GM23338 (cell line): ENCODE measurements around the gene ZNF566. TPM values are rescaled to one million over a fixed set of nuclear protein-coding genes. Genes with fewer than 3 reads are reported as not detected.

ENCODE experiments used
- ATAC-seq: fragments of 200-7000 bp; cut with Tn5 transposase; 3 replicates; pipeline ENCODE4 v1.9.1; 2020
- DNase-seq: peaks from one replicate; pipeline ENCODE4 v3.0.0-alpha.2; 2015; ENCODE audit warnings: low spot score
- H2AFZ ChIP-seq: fragments of 200-600 bp; sonication (generic); 2 replicates; pipeline ENCODE4 v1.8.0; 2016; ENCODE audit warnings: antibody characterized with exemption, mild to moderate bottlenecking, moderate library complexity
- H3F3A ChIP-seq: fragments of 200-600 bp; sonication (generic); replicated peaks from 2 replicates; pipeline ENCODE4 v1.8.0; 2017; ENCODE audit warnings: antibody characterized with exemption, mixed run types, low read depth
- H3K27ac ChIP-seq: fragments of 200-600 bp; sonication (generic); 2 replicates; pipeline ENCODE4 v1.6.1; 2016; ENCODE audit warnings: low read depth
- H3K27me3 ChIP-seq: fragments of 200-600 bp; sonication (generic); 2 replicates; pipeline ENCODE4 v1.8.0; 2016; ENCODE audit warnings: mild to moderate bottlenecking, mixed run types, moderate library complexity; ENCODE audit not compliant: insufficient read depth
- H3K36me3 ChIP-seq: fragments of 200-600 bp; sonication (generic); 2 replicates; pipeline ENCODE4 v1.8.0; 2016; ENCODE audit warnings: mild to moderate bottlenecking; ENCODE audit not compliant: insufficient read depth
- H3K4me1 ChIP-seq: fragments of 200-600 bp; sonication (generic); 2 replicates; pipeline ENCODE4 v1.8.0; 2016; ENCODE audit warnings: mild to moderate bottlenecking, moderate library complexity; ENCODE audit not compliant: insufficient read depth
- H3K4me2 ChIP-seq: fragments of 200-600 bp; sonication (generic); 2 replicates; pipeline ENCODE4 v1.7.1; 2017; ENCODE audit warnings: mixed run types
- H3K4me3 ChIP-seq: fragments of 200-600 bp; sonication (generic); 2 replicates; pipeline ENCODE4 v1.6.1; 2016; ENCODE audit warnings: mixed run types
- H3K79me2 ChIP-seq: fragments of 200-600 bp; sonication (generic); replicated peaks from 2 replicates; pipeline ENCODE4 v1.8.0; 2017; ENCODE audit warnings: mild to moderate bottlenecking; ENCODE audit not compliant: insufficient read depth
- H3K9me2 ChIP-seq: fragments of 200-600 bp; sonication (generic); 2 replicates; pipeline ENCODE4 v1.8.0; 2017; ENCODE audit not compliant: insufficient read depth
- H4K20me1 ChIP-seq: fragments of 200-600 bp; sonication (generic); replicated peaks from 2 replicates; pipeline ENCODE4 v1.8.0; 2017; ENCODE audit warnings: mild to moderate bottlenecking; ENCODE audit not compliant: insufficient read depth
- H3K27ac Mint-ChIP-seq: 2 replicates; pipeline ENCODE4 v1.8.0; 2020; ENCODE audit warnings: inconsistent platforms, mild to moderate bottlenecking, moderate library complexity, mixed read lengths
- H3K27me3 Mint-ChIP-seq: 3 replicates; pipeline ENCODE4 v1.8.0; 2022; ENCODE audit warnings: low read depth, mild to moderate bottlenecking, moderate library complexity, mixed read lengths, inconsistent platforms; ENCODE audit not compliant: insufficient read depth, poor library complexity
- H3K36me3 Mint-ChIP-seq: 3 replicates; pipeline ENCODE4 v1.8.0; 2021; ENCODE audit warnings: low read depth, mild to moderate bottlenecking, inconsistent platforms, moderate library complexity, mixed read lengths
- H3K4me1 Mint-ChIP-seq: 3 replicates; pipeline ENCODE4 v1.8.0; 2020; ENCODE audit warnings: mild to moderate bottlenecking, inconsistent platforms, mixed read lengths
- H3K4me3 Mint-ChIP-seq: 3 replicates; pipeline ENCODE4 v1.8.0; 2021; ENCODE audit warnings: moderate library complexity, mild to moderate bottlenecking, inconsistent platforms, mixed read lengths
- H3K9me3 Mint-ChIP-seq: 3 replicates; pipeline ENCODE4 v1.8.0; 2020; ENCODE audit warnings: moderate library complexity, mild to moderate bottlenecking, inconsistent platforms, mixed read lengths
- CREB1 ChIP-seq: fragments of 250-450 bp; sonication (Bioruptor Pico); IDR thresholded peaks from 2 replicates; pipeline ENCODE4 v1.5.0; 2020; ENCODE audit warnings: low read depth, mild to moderate bottlenecking, moderate library complexity
- CTCF ChIP-seq, 2 experiments: fragments of 200-600 bp in 1 of 2; sonication (generic) in 1 of 2; conservative IDR thresholded peaks; 2 replicates each; pipeline versions ENCODE4 v1.5.1 to v1.6.1; 2016 to 2017; ENCODE audit warnings: antibody characterized with exemption in 2 of 2, low read depth in 2 of 2, mild to moderate bottlenecking in 2 of 2, moderate library complexity in 1 of 2
- ETS1 ChIP-seq: IDR thresholded peaks from 2 replicates; pipeline ENCODE4 v1.6.1; 2016; ENCODE audit warnings: antibody characterized with exemption
- EZH2 ChIP-seq: fragments of 200-600 bp; sonication (generic); IDR thresholded peaks from one replicate; pipeline ENCODE4 v1.8.0; 2017; ENCODE audit warnings: antibody characterized with exemption, mild to moderate bottlenecking, low read depth; ENCODE audit not compliant: unreplicated experiment
- EZH2phosphoT487 ChIP-seq: fragments of 200-600 bp; sonication (generic); IDR thresholded peaks from one replicate; pipeline ENCODE4 v1.8.1; 2018; ENCODE audit warnings: antibody characterized with exemption; ENCODE audit not compliant: unreplicated experiment
- JUNB ChIP-seq: IDR thresholded peaks from one replicate; pipeline ENCODE4 v1.6.1; 2016; ENCODE audit warnings: antibody characterized with exemption; ENCODE audit not compliant: unreplicated experiment
- NANOG ChIP-seq: IDR thresholded peaks from 2 replicates; pipeline ENCODE4 v1.6.1; 2016; ENCODE audit warnings: antibody characterized with exemption, borderline replicate concordance
- POLR2AphosphoS5 ChIP-seq: IDR thresholded peaks from 2 replicates; pipeline ENCODE4 v1.6.1; 2016; ENCODE audit warnings: antibody characterized with exemption, low read depth
- REST ChIP-seq: IDR thresholded peaks from one replicate; pipeline ENCODE4 v1.6.1; 2018; ENCODE audit warnings: antibody characterized with exemption; ENCODE audit not compliant: unreplicated experiment
- STAT1 ChIP-seq: IDR thresholded peaks from one replicate; pipeline ENCODE4 v1.6.1; 2016; ENCODE audit warnings: antibody characterized with exemption; ENCODE audit not compliant: unreplicated experiment
- ZNF114 ChIP-seq: fragments of 250-450 bp; sonication (Bioruptor Pico); IDR thresholded peaks from 2 replicates; pipeline ENCODE4 v1.5.0; 2020; ENCODE audit warnings: mild to moderate bottlenecking, moderate library complexity
- ZNF331 ChIP-seq: fragments of 250-450 bp; sonication (Bioruptor Pico); IDR thresholded peaks from 2 replicates; pipeline ENCODE4 v1.5.0; 2020; ENCODE audit warnings: low read depth, mild to moderate bottlenecking, moderate library complexity
- polyA plus RNA-seq: library from polyadenylated mRNA; unstranded; fragments of >200 nt; fragmentation: Nextera tagmentation; extraction: Ambion mirVana; gene quantifications from 2 replicates; pipeline ENCODE4 v1.2.1, GENCODE V29; 2016
- total RNA-seq: library from RNA; depleted of rRNA; stranded (reverse); fragments of >200 nt; shearing (Covaris generic); gene quantifications from 2 replicates; pipeline ENCODE4 v1.2.3, GENCODE V29; 2014

ZNF566 gene
- total and polyA plus RNA-seq, 2 experiments from 2014 or later, result 11.9 to 18.0 TPM

- TF ChIP-seq REST, result no peak
- TF ChIP-seq EZH2, result no peak
- TF ChIP-seq ETS1, result no peak
- no peak for TF ChIP-seq STAT1
- TF ChIP-seq ZNF114 (CRISPR knock-in tag), result no peak
- no peak for TF ChIP-seq ZNF331 (CRISPR knock-in tag)
- TF ChIP-seq JUNB, result no peak
Measured at GRCh38 chr19:36404498-36404897, 84.9 kb downstream of the ZNF566 start (continued).

- Histone ChIP-seq H3K79me2 (no peaks in the 10 kb centered on the region), H3K4me1 (no peaks in the 10 kb centered on the region), H4K20me1 (peaks cover 3% of the 10 kb centered on the region; the same call in 1 of the 2 replicates), H2AFZ (no peak overlapping the region), H3K36me3 (peaks cover 24% of the 10 kb centered on the region), H3K4me2 (no peak overlapping the region), H3K9me2 (no peaks in the 10 kb centered on the region), H3F3A (no peaks in the 10 kb centered on the region), H3K27me3 (no peaks in the 10 kb centered on the region), H3K27ac (peak overlapping the region; percentile 30; the same call in 1 of the 2 replicates), H3K4me3 (no peak overlapping the region)
- Mint-ChIP-seq H3K27ac (no peak overlapping the region), H3K36me3 (peaks cover 84% of the 10 kb centered on the region), H3K4me1 (no peaks in the 10 kb centered on the region), H3K4me3 (no peak overlapping the region), H3K27me3 (peaks cover 6% of the 10 kb centered on the region), H3K9me3 (peaks cover 24% of the 10 kb centered on the region)
- DNase-seq (no peak), ATAC-seq (no peak)
- TF ChIP-seq CREB1 (CRISPR knock-in tag), result no peak
Measured at GRCh38 chr19:36401475-36401874, 87.9 kb downstream of the ZNF566 start.

GRCh38 chr19:36398571-36398970, 90.8 kb downstream of the ZNF566 start:
- Mint-ChIP-seq H3K4me3 (no peak overlapping the region), H3K27ac (no peak overlapping the region), H3K36me3 (peaks cover 90% of the 10 kb centered on the region), H3K9me3 (peaks cover 48% of the 10 kb centered on the region), H3K4me1 (no peaks in the 10 kb centered on the region), H3K27me3 (peaks cover 6% of the 10 kb centered on the region)
- Histone ChIP-seq H3K79me2 (no peaks in the 10 kb centered on the region), H3K9me2 (no peaks in the 10 kb centered on the region; the same call in 1 of the 2 replicates), H4K20me1 (no peaks in the 10 kb centered on the region), H3K27ac (no peak overlapping the region), H3F3A (no peaks in the 10 kb centered on the region), H3K4me2 (no peak overlapping the region), H3K36me3 (peaks cover 32% of the 10 kb centered on the region), H3K27me3 (no peaks in the 10 kb centered on the region), H3K4me3 (no peak overlapping the region), H3K4me1 (no peaks in the 10 kb centered on the region), H2AFZ (no peak overlapping the region)
- DNase-seq, result no peak
- no peak for ATAC-seq
- TF ChIP-seq CREB1 (CRISPR knock-in tag), result no peak
- TF ChIP-seq ZNF114 (CRISPR knock-in tag), result no peak
- TF ChIP-seq STAT1, result no peak
- no peak for TF ChIP-seq REST
- no peak for TF ChIP-seq CTCF (conservative IDR thresholded peaks at IDR 0.05; ENCODE audit: low read depth in 2 of 2)
- no peak for TF ChIP-seq NANOG
- no peak for TF ChIP-seq ZNF331 (CRISPR knock-in tag)
- no peak for TF ChIP-seq POLR2AphosphoS5
- no peak for TF ChIP-seq EZH2phosphoT487
